A549 (cell line): ENCODE measurements around the gene CPA4. TPM values are rescaled to one million over a fixed set of nuclear protein-coding genes. Genes with fewer than 3 reads are reported as not detected.

ENCODE experiments used
- ATAC-seq, 2 experiments: fragments of 200-7000 bp in 1 of 2; fragments of >200 bp in 1 of 2; cut with Nextera tagmentation in 1 of 2; cut with Tn5 transposase in 1 of 2; 3 replicates each; pipeline versions ENCODE4 v1.8.0 to v1.9.1; 2018 to 2020; ENCODE audit warnings: mild to moderate bottlenecking in 1 of 2, moderate library complexity in 1 of 2
- CTCF ChIA-PET: fragments of 300-600 bp; sonication (Branson Sonifier 250); formaldehyde crosslinking; extraction: SDS; loops from one replicate; lab custom pipeline; 2021; ENCODE audit warnings: antibody characterized with exemption, inconsistent platforms; lab: Yijun Ruan, JAX
- POLR2A ChIA-PET: fragments of 350-600 bp; formaldehyde crosslinking; extraction: SDS; loops from one replicate; lab custom pipeline; 2021; ENCODE audit warnings: antibody characterized with exemption, inconsistent platforms; lab: Yijun Ruan, JAX
- DNase-seq, 2 experiments: peaks; one replicate each; pipeline versions ENCODE4 v3.0.0 to v3.0.0-alpha.2; 2011 to 2016; ENCODE audit warnings: low read depth in 1 of 2, low spot score in 1 of 2
- FAIRE-seq: peaks from 2 replicates; lab custom pipeline; 2011; peaks lifted over from hg19 to GRCh38; lab: Jason Lieb, UNC
- H3K27ac ChIP-seq, 2 experiments: fragments of >200 bp; sonication (Bioruptor Twin); formaldehyde crosslinking; 3 replicates each; pipeline ENCODE4 v1.5.1; 2016 to 2017
- H3K4me1 ChIP-seq: fragments of >200 bp; sonication (Bioruptor Twin); formaldehyde crosslinking; 3 replicates; pipeline ENCODE4 v1.6.1; 2016
- H3K4me2 ChIP-seq: fragments of >200 bp; sonication (Bioruptor Twin); formaldehyde crosslinking; 3 replicates; pipeline ENCODE4 v1.6.1; 2016
- H3K4me3 ChIP-seq: fragments of >200 bp; sonication (Bioruptor Twin); formaldehyde crosslinking; 3 replicates; pipeline ENCODE4 v1.5.1; 2016
- H3K9me3 ChIP-seq: fragments of >200 bp; sonication (Bioruptor Twin); formaldehyde crosslinking; 3 replicates; pipeline ENCODE4 v1.6.1; 2016
- BHLHE40 ChIP-seq: IDR thresholded peaks from 2 replicates; pipeline ENCODE4 v1.6.1; 2012; ENCODE audit warnings: low read depth, low read length, inconsistent platforms
- CHD4 ChIP-seq: fragments of 200-600 bp; sonication (generic); IDR thresholded peaks from 2 replicates; pipeline ENCODE4 v1.6.1; 2016; ENCODE audit warnings: antibody characterized with exemption, mild to moderate bottlenecking, borderline replicate concordance
- EP300 ChIP-seq, 2 experiments: fragments of >200 bp; sonication (Bioruptor Twin); formaldehyde crosslinking; IDR thresholded peaks; 2 replicates in 1 of 2; 3 replicates in 1 of 2; pipeline ENCODE4 v1.6.1; 2016 to 2017
- FOSL2 ChIP-seq, 2 experiments: fragments of 450-650 bp in 1 of 2; fragments of >200 bp in 1 of 2; sonication (Bioruptor Twin) in 1 of 2; formaldehyde crosslinking; IDR thresholded peaks; 2 replicates each; pipeline versions ENCODE4 v1.5.0 to v1.6.1; 2016 to 2020; ENCODE audit warnings: mild to moderate bottlenecking in 1 of 2, moderate library complexity in 1 of 2
- HDAC2 ChIP-seq: fragments of 200-600 bp; sonication (generic); IDR thresholded peaks from 2 replicates; pipeline ENCODE4 v1.6.1; 2016
- HOXA7 ChIP-seq: fragments of 250-450 bp; sonication (Bioruptor Pico); IDR thresholded peaks from 2 replicates; pipeline ENCODE4 v1.5.0; 2020; ENCODE audit warnings: mild to moderate bottlenecking, moderate library complexity
- KDM1A ChIP-seq: fragments of 200-600 bp; sonication (generic); IDR thresholded peaks from 2 replicates; pipeline ENCODE4 v1.6.1; 2016; ENCODE audit warnings: low read depth, mild to moderate bottlenecking
- NFE2L2 ChIP-seq: fragments of 150-350 bp; conservative IDR thresholded peaks from 2 replicates; pipeline ENCODE4 v1.6.1; 2014; ENCODE audit warnings: low read length
- POLR2AphosphoS2 ChIP-seq: conservative IDR thresholded peaks from 2 replicates; pipeline ENCODE4 v1.6.1; 2012; ENCODE audit warnings: low read length, improper control_type of control experiment, inconsistent platforms
- RAD21 ChIP-seq, 2 experiments: fragments of >200 bp in 1 of 2; sonication (Bioruptor Twin) in 1 of 2; formaldehyde crosslinking in 1 of 2; IDR thresholded peaks in 1 of 2; conservative IDR thresholded peaks in 1 of 2; 2 replicates in 1 of 2; 3 replicates in 1 of 2; pipeline ENCODE4 v1.6.1; 2012 to 2018; ENCODE audit warnings: inconsistent platforms in 1 of 2
- RARB ChIP-seq: fragments of 250-450 bp; sonication (Bioruptor Pico); IDR thresholded peaks from 2 replicates; pipeline ENCODE4 v1.8.0; 2021; ENCODE audit warnings: mild to moderate bottlenecking, moderate library complexity
- REST ChIP-seq: fragments of 200-600 bp; sonication (generic); IDR thresholded peaks from 2 replicates; pipeline ENCODE4 v1.6.1; 2016; ENCODE audit warnings: antibody characterized with exemption, mild to moderate bottlenecking, moderate library complexity
- TFCP2L1 ChIP-seq: fragments of 250-450 bp; sonication (Bioruptor Pico); IDR thresholded peaks from 2 replicates; pipeline ENCODE4 v1.5.0; 2021; ENCODE audit warnings: mild to moderate bottlenecking
- ZNF302 ChIP-seq: fragments of 250-450 bp; sonication (Bioruptor Pico); IDR thresholded peaks from 2 replicates; pipeline ENCODE4 v1.9.0; 2021; ENCODE audit warnings: inconsistent platforms, mild to moderate bottlenecking, moderate library complexity
- WGBS: methylation state at CpG from one replicate; pipeline ENCODE4 v1.1.6; 2017; ENCODE audit errors: missing lambda C conversion rate; 5-methylcytosine and 5-hydroxymethylcytosine counted together
- polyA plus RNA-seq, 4 experiments: library from polyadenylated mRNA; depleted of rRNA in 3 of 4; stranded (reverse); fragments of >200 nt; fragmentation: RNase III in 1 of 4; extraction: RNeasy Plus Mini Kit Qiagen cat#74134 plus additional on column Dnase treatment in 1 of 4; gene quantifications; 2 replicates in 3 of 4; 3 replicates in 1 of 4; pipeline ENCODE4 v1.2.3, GENCODE V29; 2011 to 2017
- TF ChIP-seq, protein P1 (sequence below): fragments of 250-450 bp; sonication (Bioruptor Pico); IDR thresholded peaks from 2 replicates; pipeline ENCODE4 v1.5.0; 2021; ENCODE audit warnings: mild to moderate bottlenecking, moderate library complexity, borderline replicate concordance
- TF ChIP-seq, protein P2 (sequence below): IDR thresholded peaks from 2 replicates; pipeline ENCODE4 v1.6.1; 2012
- TF ChIP-seq, protein P3 (sequence below): fragments of 450-650 bp; IDR thresholded peaks from 2 replicates; pipeline ENCODE4 v1.6.1; 2014; ENCODE audit warnings: antibody characterized with exemption

The CPA4 gene
- polyA plus RNA-seq, 2 of the 4 experiments (the other 2 are of a cell fraction), result 1.0 to 7.7 TPM

DNA sequence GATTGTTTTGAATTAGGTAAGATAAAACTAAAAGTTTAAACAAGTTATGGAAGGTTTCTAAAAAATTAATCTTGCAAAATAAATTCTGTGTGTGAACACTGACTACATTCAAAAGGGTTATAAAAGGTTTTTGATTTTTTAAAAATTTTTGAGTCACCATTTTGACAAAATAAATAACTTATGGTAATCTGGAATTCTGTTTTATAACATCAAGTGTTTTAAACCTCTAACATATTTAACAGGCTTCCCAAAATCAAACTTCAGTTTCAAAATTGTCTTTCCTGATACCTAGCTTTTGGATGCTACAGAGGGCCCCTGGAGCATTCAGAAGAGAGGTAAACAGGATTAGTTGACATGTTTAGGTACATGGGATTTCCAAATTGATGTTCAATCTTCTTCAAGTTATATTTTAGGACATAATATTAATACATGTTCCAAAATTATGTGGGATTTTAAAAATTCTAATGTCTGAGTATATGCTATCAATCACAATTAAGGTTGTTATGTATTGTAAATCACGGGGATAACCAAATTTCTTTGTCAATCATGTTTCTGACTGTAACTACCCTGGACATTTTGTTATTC is 34.4 kb upstream of the CPA4 start:
- TF ChIP-seq NFE2L2 (no peak), HOXA7 (CRISPR knock-in tag) (no peak), REST (no peak), CHD4 (no peak), KDM1A (no peak), BHLHE40 (no peak), POLR2AphosphoS2 (no peak)
- TF ChIP-seq, protein P1, sequence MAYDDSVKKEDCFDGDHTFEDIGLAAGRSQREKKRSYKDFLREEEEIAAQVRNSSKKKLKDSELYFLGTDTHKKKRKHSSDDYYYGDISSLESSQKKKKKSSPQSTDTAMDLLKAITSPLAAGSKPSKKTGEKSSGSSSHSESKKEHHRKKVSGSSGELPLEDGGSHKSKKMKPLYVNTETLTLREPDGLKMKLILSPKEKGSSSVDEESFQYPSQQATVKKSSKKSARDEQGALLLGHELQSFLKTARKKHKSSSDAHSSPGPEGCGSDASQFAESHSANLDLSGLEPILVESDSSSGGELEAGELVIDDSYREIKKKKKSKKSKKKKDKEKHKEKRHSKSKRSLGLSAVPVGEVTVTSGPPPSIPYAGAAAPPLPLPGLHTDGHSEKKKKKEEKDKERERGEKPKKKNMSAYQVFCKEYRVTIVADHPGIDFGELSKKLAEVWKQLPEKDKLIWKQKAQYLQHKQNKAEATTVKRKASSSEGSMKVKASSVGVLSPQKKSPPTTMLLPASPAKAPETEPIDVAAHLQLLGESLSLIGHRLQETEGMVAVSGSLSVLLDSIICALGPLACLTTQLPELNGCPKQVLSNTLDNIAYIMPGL (CRISPR knock-in tag), result no peak
- TF ChIP-seq, protein P2, sequence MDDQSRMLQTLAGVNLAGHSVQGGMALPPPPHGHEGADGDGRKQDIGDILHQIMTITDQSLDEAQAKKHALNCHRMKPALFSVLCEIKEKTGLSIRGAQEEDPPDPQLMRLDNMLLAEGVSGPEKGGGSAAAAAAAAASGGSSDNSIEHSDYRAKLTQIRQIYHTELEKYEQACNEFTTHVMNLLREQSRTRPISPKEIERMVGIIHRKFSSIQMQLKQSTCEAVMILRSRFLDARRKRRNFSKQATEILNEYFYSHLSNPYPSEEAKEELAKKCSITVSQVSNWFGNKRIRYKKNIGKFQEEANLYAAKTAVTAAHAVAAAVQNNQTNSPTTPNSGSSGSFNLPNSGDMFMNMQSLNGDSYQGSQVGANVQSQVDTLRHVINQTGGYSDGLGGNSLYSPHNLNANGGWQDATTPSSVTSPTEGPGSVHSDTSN, result no peak
- no peak overlapping the region for H3K4me3 ChIP-seq
- 2% methylated on average over 1 of the region's 1 CpG for WGBS
- no peak overlapping the region for H3K4me2 ChIP-seq
- FAIRE-seq (no peak), DNase-seq (no peak), ATAC-seq (no peak)
- no peak overlapping the region for H3K27ac ChIP-seq
- ChIA-PET CTCF (interaction anchor here (0.5 to 1.4 kb wide), 3 partner anchors 18 to 572 kb away, joined by 3 read pairs; no protein-coding TSS in a partner anchor), POLR2A (no interaction called here)
- H3K4me1 ChIP-seq, result no peaks in the 10 kb centered on the region
- H3K9me3 ChIP-seq, result peaks cover 31% of the 10 kb centered on the region

- ChIA-PET CTCF (no interaction called here), POLR2A (no interaction called here)
- H3K4me3 ChIP-seq, result no peak overlapping the region
- no peak for FAIRE-seq
- H3K4me2 ChIP-seq, result no peak overlapping the region
- H3K9me3 ChIP-seq, result peaks cover 8% of the 10 kb centered on the region
- no peaks in the 10 kb centered on the region for H3K4me1 ChIP-seq
- H3K27ac ChIP-seq, result no peak overlapping the region
- TF ChIP-seq BHLHE40 (no peak), HDAC2 (no peak), ZNF302 (CRISPR knock-in tag) (no peak), TFCP2L1 (CRISPR knock-in tag) (no peak), RAD21 (conservative IDR thresholded peaks at IDR 0.05 in 1 of 2, IDR thresholded peaks at IDR 0.05 in 1 of 2) (no peak), RARB (CRISPR knock-in tag) (no peak), EP300 (IDR thresholded peaks at IDR 0.05) (no peak), FOSL2 (IDR thresholded peaks at IDR 0.05) (no peak), FOSL2 (CRISPR knock-in tag; IDR thresholded peaks at IDR 0.05) (no peak)
- TF ChIP-seq, protein P3, sequence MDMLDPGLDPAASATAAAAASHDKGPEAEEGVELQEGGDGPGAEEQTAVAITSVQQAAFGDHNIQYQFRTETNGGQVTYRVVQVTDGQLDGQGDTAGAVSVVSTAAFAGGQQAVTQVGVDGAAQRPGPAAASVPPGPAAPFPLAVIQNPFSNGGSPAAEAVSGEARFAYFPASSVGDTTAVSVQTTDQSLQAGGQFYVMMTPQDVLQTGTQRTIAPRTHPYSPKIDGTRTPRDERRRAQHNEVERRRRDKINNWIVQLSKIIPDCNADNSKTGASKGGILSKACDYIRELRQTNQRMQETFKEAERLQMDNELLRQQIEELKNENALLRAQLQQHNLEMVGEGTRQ, result no peak
- 41% methylated on average over 2 of the region's 2 CpGs for WGBS
- no peak for ATAC-seq
- DNase-seq, result no peak
Measured at GRCh38 chr7:130262448-130262847, 30.5 kb upstream of the CPA4 start.
